Prostate gland (tissue), 2 donors: ENCODE measurements around the gene SNRNP70.

Experiments used
- POLR2A ChIP-seq: fragments of 450-650 bp; IDR thresholded peaks from one replicate; pipeline ENCODE4 v1.6.1; 2016; ENCODE audit warnings: antibody characterized with exemption, mild to moderate bottlenecking
- POLR2AphosphoS5 ChIP-seq: sonication (generic); formaldehyde crosslinking; IDR thresholded peaks from one replicate; pipeline ENCODE4 v1.6.1; 2017; ENCODE audit warnings: antibody characterized with exemption
- TF ChIP-seq, protein P1 (sequence below), 4 experiments: fragments of 200-600 bp in 2 of 4; fragments of 450-650 bp in 2 of 4; sonication (generic) in 2 of 4; IDR thresholded peaks; 1 replicate in 3 of 4; 2 replicates in 1 of 4; pipeline ENCODE4 v1.5.1; 2016 to 2019; ENCODE audit warnings: antibody characterized with exemption in 4 of 4, mild to moderate bottlenecking in 2 of 4, moderate library complexity in 2 of 4

DNA sequence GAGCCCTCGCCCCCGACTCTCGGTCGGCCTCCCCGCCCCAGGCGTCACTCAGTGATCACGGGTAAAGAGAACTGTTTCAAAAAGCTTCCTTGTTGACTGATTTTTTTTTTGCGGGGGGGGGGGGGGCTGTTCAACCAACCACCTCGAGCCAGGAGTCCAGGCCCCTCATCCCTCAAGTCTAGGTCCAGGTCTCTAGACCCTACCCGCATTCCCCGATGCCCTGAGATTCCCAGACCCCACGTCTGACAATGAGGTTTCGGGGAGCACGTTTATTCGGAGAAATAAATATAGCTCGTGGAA lies 65.6 kb downstream of the SNRNP70 start:
- no peak for TF ChIP-seq POLR2A
- TF ChIP-seq, protein P1, sequence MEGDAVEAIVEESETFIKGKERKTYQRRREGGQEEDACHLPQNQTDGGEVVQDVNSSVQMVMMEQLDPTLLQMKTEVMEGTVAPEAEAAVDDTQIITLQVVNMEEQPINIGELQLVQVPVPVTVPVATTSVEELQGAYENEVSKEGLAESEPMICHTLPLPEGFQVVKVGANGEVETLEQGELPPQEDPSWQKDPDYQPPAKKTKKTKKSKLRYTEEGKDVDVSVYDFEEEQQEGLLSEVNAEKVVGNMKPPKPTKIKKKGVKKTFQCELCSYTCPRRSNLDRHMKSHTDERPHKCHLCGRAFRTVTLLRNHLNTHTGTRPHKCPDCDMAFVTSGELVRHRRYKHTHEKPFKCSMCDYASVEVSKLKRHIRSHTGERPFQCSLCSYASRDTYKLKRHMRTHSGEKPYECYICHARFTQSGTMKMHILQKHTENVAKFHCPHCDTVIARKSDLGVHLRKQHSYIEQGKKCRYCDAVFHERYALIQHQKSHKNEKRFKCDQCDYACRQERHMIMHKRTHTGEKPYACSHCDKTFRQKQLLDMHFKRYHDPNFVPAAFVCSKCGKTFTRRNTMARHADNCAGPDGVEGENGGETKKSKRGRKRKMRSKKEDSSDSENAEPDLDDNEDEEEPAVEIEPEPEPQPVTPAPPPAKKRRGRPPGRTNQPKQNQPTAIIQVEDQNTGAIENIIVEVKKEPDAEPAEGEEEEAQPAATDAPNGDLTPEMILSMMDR (IDR thresholded peaks at IDR 0.05), result no peak
- TF ChIP-seq POLR2AphosphoS5, result no peak
